WTC11 (cell line): ENCODE measurements around the gene AHRR. TPM values are rescaled to one million over a fixed set of nuclear protein-coding genes. Genes with fewer than 3 reads are reported as not detected.
A peak's percentile ranks its signal among the peaks of the same experiment; 100 is the strongest.

Source experiments
- ATAC-seq: fragments of 200-7000 bp; cut with Tn5 transposase; 2 replicates; pipeline ENCODE4 v1.10.0; 2021; ENCODE audit warnings: mild to moderate bottlenecking, moderate library complexity
- CTCF ChIA-PET: fragments of 300-600 bp; sonication (Branson Sonifier 250); formaldehyde crosslinking; loops from one replicate; lab custom pipeline; 2021; ENCODE audit warnings: antibody characterized with exemption; lab: Charles Lee
- POLR2A ChIA-PET: fragments of 350-600 bp; sonication (Branson Sonifier 250); formaldehyde crosslinking; loops from one replicate; lab custom pipeline; 2021; ENCODE audit warnings: antibody characterized with exemption; lab: Charles Lee
- DNase-seq: peaks from one replicate; pipeline ENCODE4 v3.0.0; 2021; ENCODE audit warnings: low spot score
- H3K27ac Mint-ChIP-seq: 2 replicates; pipeline ENCODE4 v1.8.0; 2021; ENCODE audit warnings: mixed read lengths
- H3K27me3 Mint-ChIP-seq: 2 replicates; pipeline ENCODE4 v1.8.0; 2021; ENCODE audit warnings: low read depth, mild to moderate bottlenecking, moderate library complexity, mixed read lengths
- H3K36me3 Mint-ChIP-seq: 2 replicates; pipeline ENCODE4 v1.8.0; 2021; ENCODE audit warnings: mixed read lengths
- H3K4me1 Mint-ChIP-seq: 2 replicates; pipeline ENCODE4 v1.8.0; 2022; ENCODE audit warnings: mixed read lengths
- H3K4me3 Mint-ChIP-seq: 2 replicates; pipeline ENCODE4 v1.8.0; 2021; ENCODE audit warnings: mild to moderate bottlenecking, moderate library complexity, mixed read lengths
- H3K9me3 Mint-ChIP-seq: 2 replicates; pipeline ENCODE4 v1.8.0; 2021; ENCODE audit warnings: mixed read lengths
- CBFB ChIP-seq: sonication (generic); formaldehyde crosslinking; IDR thresholded peaks from 2 replicates; pipeline ENCODE4 v1.8.1; 2022; ENCODE audit warnings: mild to moderate bottlenecking, low read depth, missing genetic modification reagents
- MYBL2 ChIP-seq: sonication (generic); formaldehyde crosslinking; IDR thresholded peaks from 2 replicates; pipeline ENCODE4 v1.8.1; 2023; ENCODE audit warnings: mild to moderate bottlenecking, moderate library complexity, missing genetic modification reagents
- NFATC4 ChIP-seq: fragments of 250-450 bp; sonication (Bioruptor Pico); IDR thresholded peaks from 2 replicates; pipeline ENCODE4 v1.9.0; 2021; ENCODE audit warnings: mild to moderate bottlenecking
- RELA ChIP-seq: sonication (generic); formaldehyde crosslinking; IDR thresholded peaks from 2 replicates; pipeline ENCODE4 v1.8.1; 2022; ENCODE audit warnings: missing genetic modification reagents, mild to moderate bottlenecking, borderline replicate concordance
- TCF7 ChIP-seq: sonication (generic); formaldehyde crosslinking; IDR thresholded peaks from 2 replicates; pipeline ENCODE4 v1.8.0; 2022; ENCODE audit warnings: mild to moderate bottlenecking, low read depth, missing genetic modification reagents, moderate library complexity
- TEAD1 ChIP-seq: sonication (generic); formaldehyde crosslinking; IDR thresholded peaks from 2 replicates; pipeline ENCODE4 v1.8.0; 2022; ENCODE audit warnings: mild to moderate bottlenecking, missing genetic modification reagents
- TEAD4 ChIP-seq: sonication (generic); formaldehyde crosslinking; IDR thresholded peaks from 2 replicates; pipeline ENCODE4 v1.8.0; 2022; ENCODE audit warnings: mild to moderate bottlenecking, missing genetic modification reagents
- ZBTB21 ChIP-seq: sonication (generic); formaldehyde crosslinking; IDR thresholded peaks from 2 replicates; pipeline ENCODE4 v1.8.1; 2023; ENCODE audit warnings: mild to moderate bottlenecking, missing genetic modification reagents, borderline replicate concordance
- ZNF423 ChIP-seq: fragments of 250-450 bp; sonication (Bioruptor Pico); IDR thresholded peaks from 2 replicates; pipeline ENCODE4 v2.1.2; 2022; ENCODE audit warnings: mild to moderate bottlenecking, moderate library complexity
- total RNA-seq: library from RNA; stranded (reverse); gene quantifications from 3 replicates; pipeline ENCODE4 v1.2.3, GENCODE V29; 2021
- TF ChIP-seq, protein P1 (sequence below): fragments of 250-450 bp; sonication (Bioruptor Pico); IDR thresholded peaks from 2 replicates; pipeline ENCODE4 v1.9.0; 2021; ENCODE audit warnings: mild to moderate bottlenecking, borderline replicate concordance
- TF ChIP-seq, protein P2 (sequence below): fragments of 250-450 bp; sonication (Bioruptor Pico); IDR thresholded peaks from 2 replicates; pipeline ENCODE4 v1.9.0; 2021; ENCODE audit warnings: moderate library complexity, mild to moderate bottlenecking, inconsistent platforms, borderline replicate concordance
- TF ChIP-seq, protein P3 (sequence below): sonication (generic); formaldehyde crosslinking; IDR thresholded peaks from 2 replicates; pipeline ENCODE4 v1.8.0; 2023; ENCODE audit warnings: missing genetic modification reagents, mild to moderate bottlenecking, borderline replicate concordance
- TF ChIP-seq, protein P4 (sequence below): sonication (generic); formaldehyde crosslinking; IDR thresholded peaks from 2 replicates; pipeline ENCODE4 v1.8.1; 2023; ENCODE audit warnings: mild to moderate bottlenecking, missing genetic modification reagents, moderate library complexity
- TF ChIP-seq, protein P5 (sequence below): fragments of 250-450 bp; sonication (Bioruptor Pico); IDR thresholded peaks from 2 replicates; pipeline ENCODE4 v2.1.2; 2022; ENCODE audit warnings: mild to moderate bottlenecking, moderate library complexity
- TF ChIP-seq, protein P6 (sequence below): sonication (generic); formaldehyde crosslinking; IDR thresholded peaks from 2 replicates; pipeline ENCODE4 v1.8.0; 2022; ENCODE audit warnings: mild to moderate bottlenecking, missing genetic modification reagents

Gene AHRR
- total RNA-seq, 1 experiment from 2014 or later = 4.5 TPM

DNA sequence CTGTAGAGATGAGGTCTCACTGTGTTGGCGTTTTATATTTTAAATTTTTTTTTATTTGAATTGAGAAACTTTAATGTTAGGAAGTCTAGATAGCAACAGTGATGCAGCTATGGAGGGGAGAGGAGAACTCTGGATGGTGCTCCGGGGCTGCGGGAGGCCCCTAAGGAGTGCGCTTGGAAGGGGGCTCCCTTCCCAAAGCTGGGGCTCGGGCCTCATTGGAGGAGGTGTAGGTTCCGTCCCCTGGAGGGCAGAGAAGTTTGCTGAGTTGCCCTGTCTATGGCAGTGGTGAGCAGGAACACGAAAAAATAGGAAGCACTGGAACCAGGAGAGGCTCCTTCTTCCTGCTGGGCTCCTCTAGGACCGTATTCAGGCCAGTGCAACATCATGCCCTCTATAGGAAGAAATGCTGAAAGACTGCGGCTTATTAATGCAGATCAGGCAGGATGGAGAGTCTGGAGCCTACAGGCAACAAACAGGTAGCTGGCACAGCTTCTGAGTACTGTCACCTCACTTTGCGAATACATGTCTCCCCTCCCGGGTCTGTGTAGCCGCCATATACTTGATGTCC is 16.1 kb downstream of the AHRR start:
- Mint-ChIP-seq H3K27ac (no peak overlapping the region), H3K36me3 (no peaks in the 10 kb centered on the region), H3K4me3 (no peak overlapping the region), H3K9me3 (no peaks in the 10 kb centered on the region), H3K4me1 (0 out of 2 replicates have a peak, but pooled peaks cover 4% of the 10 kb centered on the region), H3K27me3 (peaks cover 11% of the 10 kb centered on the region)
- ATAC-seq = peak; percentile 97
- CTCF ChIA-PET = interaction anchor here (0.7 to 1.8 kb wide), 23 partner anchors 9 to 438 kb away, joined by 3 to 20 read pairs (median 4); partner anchors contain the start of gene AHRR
- no peak for DNase-seq
- TF ChIP-seq, protein P1, sequence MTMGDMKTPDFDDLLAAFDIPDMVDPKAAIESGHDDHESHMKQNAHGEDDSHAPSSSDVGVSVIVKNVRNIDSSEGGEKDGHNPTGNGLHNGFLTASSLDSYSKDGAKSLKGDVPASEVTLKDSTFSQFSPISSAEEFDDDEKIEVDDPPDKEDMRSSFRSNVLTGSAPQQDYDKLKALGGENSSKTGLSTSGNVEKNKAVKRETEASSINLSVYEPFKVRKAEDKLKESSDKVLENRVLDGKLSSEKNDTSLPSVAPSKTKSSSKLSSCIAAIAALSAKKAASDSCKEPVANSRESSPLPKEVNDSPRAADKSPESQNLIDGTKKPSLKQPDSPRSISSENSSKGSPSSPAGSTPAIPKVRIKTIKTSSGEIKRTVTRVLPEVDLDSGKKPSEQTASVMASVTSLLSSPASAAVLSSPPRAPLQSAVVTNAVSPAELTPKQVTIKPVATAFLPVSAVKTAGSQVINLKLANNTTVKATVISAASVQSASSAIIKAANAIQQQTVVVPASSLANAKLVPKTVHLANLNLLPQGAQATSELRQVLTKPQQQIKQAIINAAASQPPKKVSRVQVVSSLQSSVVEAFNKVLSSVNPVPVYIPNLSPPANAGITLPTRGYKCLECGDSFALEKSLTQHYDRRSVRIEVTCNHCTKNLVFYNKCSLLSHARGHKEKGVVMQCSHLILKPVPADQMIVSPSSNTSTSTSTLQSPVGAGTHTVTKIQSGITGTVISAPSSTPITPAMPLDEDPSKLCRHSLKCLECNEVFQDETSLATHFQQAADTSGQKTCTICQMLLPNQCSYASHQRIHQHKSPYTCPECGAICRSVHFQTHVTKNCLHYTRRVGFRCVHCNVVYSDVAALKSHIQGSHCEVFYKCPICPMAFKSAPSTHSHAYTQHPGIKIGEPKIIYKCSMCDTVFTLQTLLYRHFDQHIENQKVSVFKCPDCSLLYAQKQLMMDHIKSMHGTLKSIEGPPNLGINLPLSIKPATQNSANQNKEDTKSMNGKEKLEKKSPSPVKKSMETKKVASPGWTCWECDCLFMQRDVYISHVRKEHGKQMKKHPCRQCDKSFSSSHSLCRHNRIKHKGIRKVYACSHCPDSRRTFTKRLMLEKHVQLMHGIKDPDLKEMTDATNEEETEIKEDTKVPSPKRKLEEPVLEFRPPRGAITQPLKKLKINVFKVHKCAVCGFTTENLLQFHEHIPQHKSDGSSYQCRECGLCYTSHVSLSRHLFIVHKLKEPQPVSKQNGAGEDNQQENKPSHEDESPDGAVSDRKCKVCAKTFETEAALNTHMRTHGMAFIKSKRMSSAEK = no peak
- TF ChIP-seq, protein P2, sequence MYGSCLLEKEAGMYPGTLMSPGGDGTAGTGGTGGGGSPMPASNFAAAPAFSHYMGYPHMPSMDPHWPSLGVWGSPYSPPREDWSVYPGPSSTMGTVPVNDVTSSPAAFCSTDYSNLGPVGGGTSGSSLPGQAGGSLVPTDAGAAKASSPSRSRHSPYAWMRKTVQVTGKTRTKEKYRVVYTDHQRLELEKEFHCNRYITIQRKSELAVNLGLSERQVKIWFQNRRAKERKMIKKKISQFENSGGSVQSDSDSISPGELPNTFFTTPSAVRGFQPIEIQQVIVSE = no peak
- TF ChIP-seq, protein P3, sequence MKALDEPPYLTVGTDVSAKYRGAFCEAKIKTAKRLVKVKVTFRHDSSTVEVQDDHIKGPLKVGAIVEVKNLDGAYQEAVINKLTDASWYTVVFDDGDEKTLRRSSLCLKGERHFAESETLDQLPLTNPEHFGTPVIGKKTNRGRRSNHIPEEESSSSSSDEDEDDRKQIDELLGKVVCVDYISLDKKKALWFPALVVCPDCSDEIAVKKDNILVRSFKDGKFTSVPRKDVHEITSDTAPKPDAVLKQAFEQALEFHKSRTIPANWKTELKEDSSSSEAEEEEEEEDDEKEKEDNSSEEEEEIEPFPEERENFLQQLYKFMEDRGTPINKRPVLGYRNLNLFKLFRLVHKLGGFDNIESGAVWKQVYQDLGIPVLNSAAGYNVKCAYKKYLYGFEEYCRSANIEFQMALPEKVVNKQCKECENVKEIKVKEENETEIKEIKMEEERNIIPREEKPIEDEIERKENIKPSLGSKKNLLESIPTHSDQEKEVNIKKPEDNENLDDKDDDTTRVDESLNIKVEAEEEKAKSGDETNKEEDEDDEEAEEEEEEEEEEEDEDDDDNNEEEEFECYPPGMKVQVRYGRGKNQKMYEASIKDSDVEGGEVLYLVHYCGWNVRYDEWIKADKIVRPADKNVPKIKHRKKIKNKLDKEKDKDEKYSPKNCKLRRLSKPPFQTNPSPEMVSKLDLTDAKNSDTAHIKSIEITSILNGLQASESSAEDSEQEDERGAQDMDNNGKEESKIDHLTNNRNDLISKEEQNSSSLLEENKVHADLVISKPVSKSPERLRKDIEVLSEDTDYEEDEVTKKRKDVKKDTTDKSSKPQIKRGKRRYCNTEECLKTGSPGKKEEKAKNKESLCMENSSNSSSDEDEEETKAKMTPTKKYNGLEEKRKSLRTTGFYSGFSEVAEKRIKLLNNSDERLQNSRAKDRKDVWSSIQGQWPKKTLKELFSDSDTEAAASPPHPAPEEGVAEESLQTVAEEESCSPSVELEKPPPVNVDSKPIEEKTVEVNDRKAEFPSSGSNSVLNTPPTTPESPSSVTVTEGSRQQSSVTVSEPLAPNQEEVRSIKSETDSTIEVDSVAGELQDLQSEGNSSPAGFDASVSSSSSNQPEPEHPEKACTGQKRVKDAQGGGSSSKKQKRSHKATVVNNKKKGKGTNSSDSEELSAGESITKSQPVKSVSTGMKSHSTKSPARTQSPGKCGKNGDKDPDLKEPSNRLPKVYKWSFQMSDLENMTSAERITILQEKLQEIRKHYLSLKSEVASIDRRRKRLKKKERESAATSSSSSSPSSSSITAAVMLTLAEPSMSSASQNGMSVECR (CRISPR knock-in tag) = no peak
- TF ChIP-seq TEAD4 (CRISPR knock-in tag) (peak; percentile 50; the same call in 1 of the 2 replicates), MYBL2 (CRISPR knock-in tag) (no peak), ZNF423 (no peak), TCF7 (CRISPR knock-in tag) (no peak), TEAD1 (CRISPR knock-in tag) (peak; percentile 66; the same call in 1 of the 2 replicates), CBFB (CRISPR knock-in tag) (no peak), ZBTB21 (no peak), RELA (CRISPR knock-in tag) (no peak), NFATC4 (CRISPR knock-in tag) (no peak)
- TF ChIP-seq, protein P4, sequence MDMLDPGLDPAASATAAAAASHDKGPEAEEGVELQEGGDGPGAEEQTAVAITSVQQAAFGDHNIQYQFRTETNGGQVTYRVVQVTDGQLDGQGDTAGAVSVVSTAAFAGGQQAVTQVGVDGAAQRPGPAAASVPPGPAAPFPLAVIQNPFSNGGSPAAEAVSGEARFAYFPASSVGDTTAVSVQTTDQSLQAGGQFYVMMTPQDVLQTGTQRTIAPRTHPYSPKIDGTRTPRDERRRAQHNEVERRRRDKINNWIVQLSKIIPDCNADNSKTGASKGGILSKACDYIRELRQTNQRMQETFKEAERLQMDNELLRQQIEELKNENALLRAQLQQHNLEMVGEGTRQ = no peak
- TF ChIP-seq, protein P5, sequence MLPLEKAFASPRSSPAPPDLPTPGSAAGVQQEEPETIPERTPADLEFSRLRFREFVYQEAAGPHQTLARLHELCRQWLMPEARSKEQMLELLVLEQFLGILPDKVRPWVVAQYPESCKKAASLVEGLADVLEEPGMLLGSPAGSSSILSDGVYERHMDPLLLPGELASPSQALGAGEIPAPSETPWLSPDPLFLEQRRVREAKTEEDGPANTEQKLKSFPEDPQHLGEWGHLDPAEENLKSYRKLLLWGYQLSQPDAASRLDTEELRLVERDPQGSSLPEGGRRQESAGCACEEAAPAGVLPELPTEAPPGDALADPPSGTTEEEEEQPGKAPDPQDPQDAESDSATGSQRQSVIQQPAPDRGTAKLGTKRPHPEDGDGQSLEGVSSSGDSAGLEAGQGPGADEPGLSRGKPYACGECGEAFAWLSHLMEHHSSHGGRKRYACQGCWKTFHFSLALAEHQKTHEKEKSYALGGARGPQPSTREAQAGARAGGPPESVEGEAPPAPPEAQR (CRISPR knock-in tag) = no peak
- TF ChIP-seq, protein P6, sequence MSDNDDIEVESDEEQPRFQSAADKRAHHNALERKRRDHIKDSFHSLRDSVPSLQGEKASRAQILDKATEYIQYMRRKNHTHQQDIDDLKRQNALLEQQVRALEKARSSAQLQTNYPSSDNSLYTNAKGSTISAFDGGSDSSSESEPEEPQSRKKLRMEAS = no peak
- POLR2A ChIA-PET = no interaction called here
